H1 (cell line): Measurements from ENCODE around the gene TNRC6A.

Experiments used
- ATF2 ChIP-seq: IDR thresholded peaks from 2 replicates; pipeline ENCODE4 v1.6.1; 2012; ENCODE audit warnings: low read length, inconsistent platforms
- CTCF ChIP-seq, 3 experiments: IDR thresholded peaks; 1 replicate in 2 of 3; 2 replicates in 1 of 3; pipeline versions ENCODE4 v1.5.1 to v1.6.1; 2011; ENCODE audit warnings: low read length in 3 of 3, mild to moderate bottlenecking in 3 of 3, inconsistent platforms in 2 of 3, low read depth in 1 of 3, moderate library complexity in 1 of 3; ENCODE audit not compliant: insufficient read depth in 1 of 3; ENCODE audit errors: control extremely low read depth in 1 of 3
- EGR1 ChIP-seq: IDR thresholded peaks from 2 replicates; pipeline ENCODE4 v1.6.1; 2011; ENCODE audit warnings: low read depth, low read length, borderline replicate concordance
- EP300 ChIP-seq, 2 experiments: IDR thresholded peaks; 1 replicate in 1 of 2; 2 replicates in 1 of 2; pipeline ENCODE4 v1.6.1; 2011 to 2012; ENCODE audit warnings: low read depth in 2 of 2, low read length in 2 of 2, mild to moderate bottlenecking in 2 of 2, borderline replicate concordance in 1 of 2, inconsistent platforms in 1 of 2, moderate library complexity in 1 of 2
- GABPA ChIP-seq: IDR thresholded peaks from 2 replicates; pipeline ENCODE4 v1.6.1; 2011; ENCODE audit warnings: mild to moderate bottlenecking, low read length, moderate library complexity, borderline replicate concordance; ENCODE audit not compliant: insufficient read depth
- MAFK ChIP-seq: IDR thresholded peaks from 2 replicates; pipeline ENCODE4 v1.6.1; 2012; ENCODE audit warnings: low read depth, mild to moderate bottlenecking, improper control_type of control experiment, low read length
- POLR2A ChIP-seq, 2 experiments: IDR thresholded peaks; 1 replicate in 1 of 2; 2 replicates in 1 of 2; pipeline ENCODE4 v1.6.1; 2011; ENCODE audit warnings: low read depth in 2 of 2, low read length in 2 of 2, mild to moderate bottlenecking in 2 of 2; ENCODE audit errors: control extremely low read depth in 1 of 2
- POLR2AphosphoS5 ChIP-seq: IDR thresholded peaks from 2 replicates; pipeline ENCODE4 v1.6.1; 2011; ENCODE audit warnings: low read depth, low read length
- SP1 ChIP-seq: IDR thresholded peaks from 2 replicates; pipeline ENCODE4 v1.6.1; 2011; ENCODE audit warnings: low read depth, low read length
- TBP ChIP-seq: IDR thresholded peaks from 2 replicates; pipeline ENCODE4 v1.6.1; 2011; ENCODE audit warnings: low read depth, low read length, improper control_type of control experiment
- TEAD4 ChIP-seq: IDR thresholded peaks from 2 replicates; pipeline ENCODE4 v1.6.1; 2012; ENCODE audit warnings: low read depth, low read length, inconsistent platforms, mixed read lengths
- USF2 ChIP-seq: IDR thresholded peaks from 2 replicates; pipeline ENCODE4 v1.6.1; 2011; ENCODE audit warnings: low read length, improper control_type of control experiment

GRCh38 chr16:24683847-24684493 lies 45.5 kb upstream of the TNRC6A start:
- no peak for TF ChIP-seq ATF2
- no peak for TF ChIP-seq CTCF (IDR thresholded peaks at IDR 0.05; ENCODE audit: control extremely low read depth in 1 of 3, insufficient read depth in 1 of 3, low read depth in 1 of 3, low read length in 3 of 3)
- TF ChIP-seq POLR2AphosphoS5: no peak
- no peak for TF ChIP-seq EGR1
- no peak for TF ChIP-seq TEAD4
- no peak for TF ChIP-seq GABPA
- TF ChIP-seq POLR2A (IDR thresholded peaks at IDR 0.05; ENCODE audit: control extremely low read depth in 1 of 2, low read depth in 2 of 2, low read length in 2 of 2): no peak
- no peak for TF ChIP-seq EP300 (IDR thresholded peaks at IDR 0.05; ENCODE audit: borderline replicate concordance in 1 of 2, low read depth in 2 of 2, low read length in 2 of 2)
- TF ChIP-seq MAFK: no peak
- no peak for TF ChIP-seq TBP
- TF ChIP-seq USF2: no peak
- no peak for TF ChIP-seq SP1
